Measurements from ENCODE around the gene DVL3.

DNA sequence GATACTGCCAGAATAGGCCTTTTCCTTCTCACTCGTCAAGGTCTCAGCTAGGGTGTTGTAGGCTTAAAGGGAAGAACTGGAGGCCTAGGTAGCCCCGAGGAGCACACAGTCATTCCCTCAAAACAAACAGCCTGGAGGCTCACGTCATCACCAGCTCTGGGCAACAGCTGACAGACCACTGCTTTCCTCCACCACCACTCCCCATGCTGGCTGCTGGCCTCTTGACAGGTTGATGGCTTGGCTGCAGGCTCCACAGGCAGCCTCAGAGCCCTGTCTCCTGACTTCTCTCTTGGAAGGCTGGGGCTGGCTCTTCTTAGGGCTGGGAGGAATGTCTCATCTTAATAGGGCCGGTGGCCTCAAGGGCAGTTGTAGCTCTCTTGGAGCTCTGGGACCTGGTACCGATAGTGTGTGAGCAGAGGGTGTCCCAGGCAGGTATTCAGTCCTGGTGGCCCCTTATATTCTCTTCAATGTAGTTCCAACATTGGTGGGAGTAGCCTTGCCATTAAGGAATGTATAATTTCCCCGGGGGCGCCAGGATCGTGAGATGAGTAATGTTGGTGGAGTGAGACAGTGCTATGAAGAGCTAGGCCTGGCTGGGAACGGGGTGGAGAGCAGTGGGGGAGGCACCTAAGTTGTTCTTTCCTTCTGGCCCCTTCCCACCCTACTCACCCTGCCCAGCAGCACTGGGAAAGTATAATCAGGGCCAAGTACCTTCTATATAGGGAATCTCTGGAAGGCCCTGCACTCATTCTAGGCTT, 13.4 kb downstream of the DVL3 start:
- TF ChIP-seq YY1 (IDR thresholded peaks at IDR 0.05; ENCODE audit: insufficient read depth, insufficient read length) (no peak), ZNF274 (IDR thresholded peaks at IDR 0.05; ENCODE audit: low read depth, low read length) (no peak), SUZ12 (IDR thresholded peaks at IDR 0.05; ENCODE audit: extremely low read depth, insufficient read depth, insufficient read length) (no peak)

All from NT2/D1 (cell line).